Effector memory CD4-positive, alpha-beta T cell (primary cell): ENCODE data around the gene NR4A1.
"Not testable (repeated sequence)": the region's sequence is repeated elsewhere in the genome, so short reads cannot be mapped to it uniquely, and the experiment has no call there.

Experiments
- DNase-seq, 3 donors: peaks; one replicate each; pipeline ENCODE4 v3.0.0-alpha.2; 2020
- H3K27ac ChIP-seq: 2 replicates; pipeline ENCODE4 v1.7.0; 2013; ENCODE audit warnings: mild to moderate bottlenecking, low read length, moderate library complexity; ENCODE audit not compliant: insufficient read depth, poor library complexity, severe bottlenecking
- H3K27me3 ChIP-seq: replicated peaks from 2 replicates; pipeline ENCODE4 v1.7.0; 2013; ENCODE audit warnings: mild to moderate bottlenecking, low read length; ENCODE audit not compliant: insufficient read depth, control insufficient read depth, poor library complexity, severe bottlenecking
- H3K36me3 ChIP-seq: 2 replicates; pipeline ENCODE4 v1.7.0; 2013; ENCODE audit warnings: mild to moderate bottlenecking, low read length, moderate library complexity; ENCODE audit not compliant: control insufficient read depth, insufficient read depth
- H3K4me1 ChIP-seq: 2 replicates; pipeline ENCODE4 v1.7.0; 2013; ENCODE audit warnings: low read length, mild to moderate bottlenecking; ENCODE audit not compliant: control insufficient read depth, insufficient read depth, poor library complexity, severe bottlenecking
- H3K4me3 ChIP-seq: 2 replicates; pipeline ENCODE4 v1.7.0; 2013; ENCODE audit warnings: low read length, low read depth, mild to moderate bottlenecking; ENCODE audit not compliant: insufficient read depth, poor library complexity, severe bottlenecking
- H3K9me3 ChIP-seq: 2 replicates; pipeline ENCODE4 v1.7.0; 2013; ENCODE audit warnings: mild to moderate bottlenecking, low read length, moderate library complexity; ENCODE audit not compliant: control insufficient read depth

The NR4A1 gene

DNA sequence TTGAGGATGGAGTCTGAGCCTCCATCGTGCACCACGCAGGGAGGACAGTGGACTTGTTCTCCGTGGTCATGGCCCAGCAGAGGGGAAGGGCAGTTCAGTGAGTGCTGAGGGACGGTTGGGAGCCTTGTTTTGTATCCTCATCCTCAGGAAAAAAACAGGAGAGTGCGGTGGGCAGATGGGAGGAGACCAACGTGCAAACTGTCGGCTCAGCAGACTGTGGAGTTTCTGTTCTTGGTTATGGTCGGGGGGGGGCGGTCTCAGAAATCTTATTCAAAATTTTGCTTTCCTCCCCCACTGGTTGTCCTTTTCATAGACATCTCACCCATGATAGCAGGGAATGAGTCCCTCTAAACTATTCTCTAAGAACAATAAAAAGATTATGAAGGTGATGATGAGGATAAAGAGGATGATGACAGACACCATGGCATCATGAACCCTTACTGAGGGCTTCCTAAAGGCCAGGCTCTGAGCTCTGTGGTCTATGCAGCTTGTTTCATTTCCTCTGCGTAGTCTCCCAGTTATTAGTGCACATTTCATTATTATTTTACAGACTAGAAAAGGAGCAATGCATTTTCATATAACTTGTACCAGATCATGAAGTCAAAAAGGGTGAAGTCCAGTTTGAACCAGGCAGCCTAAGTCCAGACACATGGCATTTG is 53.3 kb downstream of the NR4A1 start:
- not testable (repeated sequence) for H3K27me3 ChIP-seq, H3K4me1 ChIP-seq, H3K9me3 ChIP-seq, H3K27ac ChIP-seq, DNase-seq, H3K36me3 ChIP-seq, H3K4me3 ChIP-seq
